ENCODE data around the gene GATA1. TPM values are rescaled to one million over a fixed set of nuclear protein-coding genes. Genes with fewer than 3 reads are reported as not detected.

The GATA1 gene
- total RNA-seq, 1 experiment from 2014 or later, result 0.34 TPM

- CTCF ChIA-PET, result no interaction called here
- no peak overlapping the region for H2AFZ ChIP-seq (ENCODE audit: low read depth, low read length, poor library complexity, severe bottlenecking)
These were observed 16.5 kb downstream of the GATA1 start for GRCh38 chrX:48802905-48803200.

More at GRCh38 chrX:48802905-48803200, 16.5 kb downstream of the GATA1 start:
- H3K9me2 ChIP-seq (ENCODE audit: insufficient read depth), result no peaks in the 10 kb centered on the region
- H3K9me3 ChIP-seq (ENCODE audit: control insufficient read depth in 1 of 2, insufficient read depth in 1 of 2, low read depth in 1 of 2, low read length in 2 of 2), result no peaks in the 10 kb centered on the region
- H3K9ac ChIP-seq (ENCODE audit: low read length), result peak overlapping the region; percentile 83
- DNase-seq (ENCODE audit: low read depth, low spot score) (no peak), ATAC-seq (no peak)
- no peaks in the 10 kb centered on the region; a peak in 2 of 4 replicates for H3K36me3 ChIP-seq (ENCODE audit: control insufficient read depth in 1 of 2, insufficient read depth in 2 of 2, low read length in 2 of 2)
- H3K27me3 ChIP-seq (ENCODE audit: insufficient read depth, low read length), result no peaks in the 10 kb centered on the region
- peak overlapping the region; percentile 80 for H3K27ac ChIP-seq (ENCODE audit: low read depth, low read length)
- no TSS peak for BruUV-seq (replicated peaks)
- ChIA-PET POLR2A (interaction anchor here (2.2 kb wide), 1 partner anchor 66 kb away, joined by 6 read pairs; no protein-coding TSS in a partner anchor), RAD21 (ENCODE audit: low non-redundant PET in 1 of 2, low total read pairs in 2 of 2, uncharacterized antibody in 2 of 2, unreplicated experiment in 2 of 2) (no interaction called here)
- no peak for TF ChIP-seq ATF3 (IDR thresholded peaks at IDR 0.05)
- TF ChIP-seq ZBTB33 (IDR thresholded peaks at IDR 0.05; ENCODE audit: extremely low read depth, insufficient replicate concordance, low read length), result no peak
- TF ChIP-seq EZH2phosphoT487 (IDR thresholded peaks at IDR 0.05; ENCODE audit: borderline replicate concordance), result no peak
- no peak for TF ChIP-seq CTCF (IDR thresholded peaks at IDR 0.05 in 2 of 3, conservative IDR thresholded peaks at IDR 0.05 in 1 of 3; ENCODE audit: borderline replicate concordance in 1 of 3, insufficient read depth in 1 of 3, low read depth in 2 of 3, low read length in 2 of 3)
- no peak for TF ChIP-seq JUND (IDR thresholded peaks at IDR 0.05)
- no peak for TF ChIP-seq EGR1 (IDR thresholded peaks at IDR 0.05; ENCODE audit: low read depth)
- no peak for TF ChIP-seq REST (IDR thresholded peaks at IDR 0.05; ENCODE audit: low read depth)
- TF ChIP-seq ELF1 (IDR thresholded peaks at IDR 0.05; ENCODE audit: borderline replicate concordance, low read depth), result no peak
- TF ChIP-seq SP1 (IDR thresholded peaks at IDR 0.05; ENCODE audit: low read depth), result no peak
- TF ChIP-seq FOSL1 (IDR thresholded peaks at IDR 0.05; ENCODE audit: low read depth), result no peak
- TF ChIP-seq ZNF274 (IDR thresholded peaks at IDR 0.05; ENCODE audit: low read depth, low read length), result no peak
- no peak for TF ChIP-seq CEBPB (IDR thresholded peaks at IDR 0.05; ENCODE audit: low read depth)
- TF ChIP-seq SRF (IDR thresholded peaks at IDR 0.05; ENCODE audit: low read depth), result no peak
- no peak for TF ChIP-seq ZFX (IDR thresholded peaks at IDR 0.05)
- TF ChIP-seq YY1 (IDR thresholded peaks at IDR 0.05; ENCODE audit: extremely low read depth, insufficient replicate concordance, low read depth, low read length), result no peak
- no peak for TF ChIP-seq POLR2AphosphoS5 (IDR thresholded peaks at IDR 0.05; ENCODE audit: low read depth, low read length)
- TF ChIP-seq POLR2A (IDR thresholded peaks at IDR 0.05; ENCODE audit: borderline replicate concordance, extremely low read depth, insufficient read depth, insufficient read length), result no peak
- H3K4me3 ChIP-seq (replicated peaks in 1 of 2; ENCODE audit: low read depth in 1 of 2, low read length in 2 of 2), result peak overlapping the region; percentile 68 to 71
- intact Hi-C loops (cut with micrococcal nuclease), result loop anchor here (10.0 kb wide), 1 partner anchor 92 kb away; the partner anchor contains the start of genes PQBP1 and TIMM17B
- H4K20me1 ChIP-seq (ENCODE audit: insufficient read depth), result no peaks in the 10 kb centered on the region
- H3K79me2 ChIP-seq (ENCODE audit: insufficient read depth, low read length), result peaks cover 2% of the 10 kb centered on the region; the same call in 1 of the 2 replicates
- H3K4me1 ChIP-seq (ENCODE audit: control insufficient read depth in 1 of 2, insufficient read depth in 2 of 2, low read length in 2 of 2), result peaks cover 9 to 14% of the 10 kb centered on the region in 2 experiments; a peak in 2 of 4 replicates
- peak overlapping the region; percentile 82 for H3K4me2 ChIP-seq (ENCODE audit: low read length)
